Stimulated activated naive B cell treated with anti-CD40 and anti-IgM and Interleukin-4, amounts not matched to agents 10 μg/mL and 1 μg/mL and 100 μg/mL, for 72 hours (primary cell): ENCODE data around the gene COMT.
"Not testable (repeated sequence)": the region's sequence is repeated elsewhere in the genome, so short reads cannot be mapped to it uniquely, and the experiment has no call there.

Experiments used
- ATAC-seq, 2 donors: fragments of 150-1000 bp; cut with Tn5 transposase; replicated peaks; 2 replicates each; pipeline ENCODE4 v1.10.0; 2021; ENCODE audit warnings: moderate library complexity in 1 of 2
- DNase-seq: peaks from one replicate; pipeline ENCODE4 v3.0.0; 2021
- H3K27ac Mint-ChIP-seq: one replicate; pipeline ENCODE4 v1.8.0; 2022; ENCODE audit warnings: mild to moderate bottlenecking, mixed read lengths
- H3K27me3 Mint-ChIP-seq, 2 donors: one replicate each; pipeline ENCODE4 v1.8.0; 2022; ENCODE audit warnings: mixed read lengths in 2 of 2
- H3K36me3 Mint-ChIP-seq, 2 donors: one replicate each; pipeline ENCODE4 v1.8.0; 2022; ENCODE audit warnings: mixed read lengths in 2 of 2, mild to moderate bottlenecking in 1 of 2
- H3K4me1 Mint-ChIP-seq, 2 donors: one replicate each; pipeline ENCODE4 v1.8.0; 2022; ENCODE audit warnings: mixed read lengths in 2 of 2, mild to moderate bottlenecking in 1 of 2
- H3K4me3 Mint-ChIP-seq, 2 donors: one replicate each; pipeline ENCODE4 v1.8.0; 2022; ENCODE audit warnings: mild to moderate bottlenecking in 2 of 2, mixed read lengths in 2 of 2, moderate library complexity in 1 of 2
- H3K9me3 Mint-ChIP-seq, 2 donors: one replicate each; pipeline ENCODE4 v1.8.0; 2022; ENCODE audit warnings: mixed read lengths in 2 of 2, mild to moderate bottlenecking in 1 of 2

Gene COMT

DNA sequence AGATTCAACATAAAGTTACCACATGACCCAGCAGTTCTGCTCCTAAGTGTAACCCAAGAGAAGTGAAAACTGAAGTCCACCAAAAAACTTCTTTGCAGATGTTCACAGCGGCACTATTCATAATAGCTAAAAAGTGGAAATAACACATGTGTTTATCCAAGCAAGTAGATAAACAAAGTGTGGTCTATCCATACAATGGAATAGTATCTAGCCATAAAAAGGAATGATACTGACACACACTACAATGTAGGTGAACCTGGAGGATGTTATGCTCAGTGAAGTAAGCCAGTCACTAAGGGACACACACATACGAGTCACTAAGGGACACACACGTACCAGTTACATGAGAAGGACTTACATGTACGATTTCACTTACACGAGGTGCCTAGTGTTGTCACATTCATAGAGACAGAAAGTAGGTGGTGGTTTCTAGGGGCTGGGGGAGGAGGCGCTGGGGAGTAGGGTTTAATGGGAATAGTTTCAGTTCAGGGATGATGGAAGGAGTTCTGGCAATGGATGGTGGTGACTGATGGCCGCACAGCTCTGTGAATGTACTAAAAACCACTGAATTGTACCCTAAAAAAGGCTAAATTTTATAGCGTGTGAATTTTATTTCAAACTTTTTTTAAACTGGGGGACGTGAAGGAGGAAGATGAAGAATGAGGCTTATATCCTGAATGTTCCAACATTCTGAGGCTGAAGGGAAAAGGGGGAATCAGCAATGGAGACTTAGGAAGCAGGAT, 27.2 kb upstream of the COMT start:
- H3K27ac Mint-ChIP-seq = no peak overlapping the region
- peaks cover 3 to 4% of the 10 kb centered on the region in 2 donors for H3K9me3 Mint-ChIP-seq
- peaks cover 39 to 53% of the 10 kb centered on the region in 2 donors for H3K36me3 Mint-ChIP-seq
- no peaks in the 10 kb centered on the region for H3K27me3 Mint-ChIP-seq
- peaks cover 6 to 8% of the 10 kb centered on the region in 2 donors for H3K4me1 Mint-ChIP-seq
- H3K4me3 Mint-ChIP-seq = no peak overlapping the region
- ATAC-seq (no peak), DNase-seq (no peak)

DNA sequence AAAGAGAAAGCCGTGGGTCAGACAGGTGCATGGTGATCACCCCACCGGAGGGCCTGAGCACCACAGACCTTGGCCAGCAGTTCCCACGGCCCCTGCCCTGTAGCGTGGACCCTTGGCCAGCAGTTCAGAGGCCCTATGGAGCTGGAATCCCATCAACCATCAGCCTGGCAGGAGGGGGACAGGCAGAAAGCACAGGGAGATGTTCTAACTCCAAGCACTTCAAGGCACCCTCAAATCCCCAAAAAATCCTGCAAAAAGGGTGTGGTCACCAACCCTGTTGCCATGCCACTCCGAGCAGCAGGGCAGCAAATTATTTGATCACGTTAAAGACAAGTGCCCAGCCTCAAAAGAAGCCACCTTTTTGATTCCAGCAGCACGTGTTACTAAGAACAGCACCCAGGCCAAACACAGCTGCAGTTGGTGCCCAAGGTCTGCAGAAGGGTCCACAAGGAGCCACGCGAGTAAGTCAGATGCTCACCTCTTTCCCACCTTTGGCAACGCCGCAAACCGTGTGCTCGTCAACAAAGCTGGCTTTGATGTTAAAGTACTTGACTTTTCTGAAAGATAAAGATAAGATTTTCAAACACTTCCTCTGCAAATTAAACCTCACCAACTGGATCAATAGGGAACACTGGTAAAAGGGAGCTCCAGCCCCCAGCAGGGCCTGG, 26.2 kb upstream of the COMT start:
- ATAC-seq = no peak
- DNase-seq = no peak
- Mint-ChIP-seq H3K4me3 (no peak overlapping the region), H3K27me3 (no peaks in the 10 kb centered on the region), H3K9me3 (peaks cover 3 to 4% of the 10 kb centered on the region in 2 donors), H3K27ac (no peak overlapping the region), H3K36me3 (peaks cover 37 to 47% of the 10 kb centered on the region in 2 donors), H3K4me1 (no peaks in the 10 kb centered on the region)

- no peak for ATAC-seq
- Mint-ChIP-seq H3K4me1 (no peaks in the 10 kb centered on the region), H3K36me3 (peaks cover 37 to 47% of the 10 kb centered on the region in 2 donors), H3K27ac (no peak overlapping the region), H3K27me3 (no peaks in the 10 kb centered on the region), H3K9me3 (peaks cover 3 to 4% of the 10 kb centered on the region in 2 donors), H3K4me3 (no peak overlapping the region)
- DNase-seq = no peak
Observed at GRCh38 chr22:19916006-19916405, 25.6 kb upstream of the COMT start.

GRCh38 chr22:19916941-19917340, 24.6 kb upstream of the COMT start:
- no peak for ATAC-seq
- DNase-seq = no peak
- Mint-ChIP-seq H3K9me3 (peaks cover 3 to 4% of the 10 kb centered on the region in 2 donors), H3K4me1 (no peaks in the 10 kb centered on the region), H3K27me3 (no peaks in the 10 kb centered on the region), H3K36me3 (peaks cover 38 to 40% of the 10 kb centered on the region in 2 donors), H3K4me3 (no peak overlapping the region), H3K27ac (no peak overlapping the region)

DNA sequence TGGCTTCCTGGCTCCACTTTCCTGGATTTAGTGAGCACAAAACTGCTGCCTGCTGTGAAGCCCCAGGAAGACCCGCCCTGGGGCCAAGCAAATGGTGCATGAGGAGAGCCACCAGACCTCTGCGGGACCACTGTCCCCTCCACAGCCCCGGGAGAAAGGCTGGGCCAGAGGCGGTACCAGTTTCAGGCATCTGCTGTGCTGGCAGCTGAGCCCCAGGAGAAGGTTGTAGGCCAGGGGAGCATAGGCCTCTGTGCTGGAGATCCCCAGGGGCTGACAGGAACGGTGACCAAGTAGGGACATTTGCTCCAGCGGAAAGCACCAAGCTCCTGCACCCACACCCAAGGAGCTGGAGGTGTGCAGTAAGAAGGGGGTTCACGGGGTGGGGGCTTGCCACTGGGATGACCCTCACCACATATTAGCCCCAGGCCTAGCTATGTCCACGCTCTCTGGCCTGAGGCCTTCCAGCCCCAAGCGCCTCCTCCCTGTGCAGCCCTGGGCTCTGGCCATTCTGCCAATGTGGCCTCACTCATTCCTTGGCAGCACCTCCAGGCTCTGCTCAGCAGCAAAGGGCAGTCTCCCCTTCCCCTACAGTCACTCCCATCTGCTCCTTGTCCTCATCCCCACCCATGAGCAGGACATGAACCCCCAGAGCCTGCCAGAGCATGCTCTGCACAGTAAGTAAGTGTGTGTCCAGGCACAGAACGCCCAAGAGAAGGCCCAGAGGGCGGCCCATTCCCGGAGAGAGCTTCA, 24.0 kb upstream of the COMT start:
- DNase-seq (no peak), ATAC-seq (no peak)
- Mint-ChIP-seq H3K36me3 (peaks cover 38 to 39% of the 10 kb centered on the region in 2 donors), H3K27me3 (no peaks in the 10 kb centered on the region), H3K4me3 (no peak overlapping the region), H3K27ac (no peak overlapping the region), H3K4me1 (no peaks in the 10 kb centered on the region), H3K9me3 (peaks cover 3 to 4% of the 10 kb centered on the region in 2 donors)

- no peak for DNase-seq
- Mint-ChIP-seq H3K27ac (no peak overlapping the region), H3K27me3 (no peaks in the 10 kb centered on the region)
Observed at GRCh38 chr22:19918332-19919106, 23.1 kb upstream of the COMT start.

DNA sequence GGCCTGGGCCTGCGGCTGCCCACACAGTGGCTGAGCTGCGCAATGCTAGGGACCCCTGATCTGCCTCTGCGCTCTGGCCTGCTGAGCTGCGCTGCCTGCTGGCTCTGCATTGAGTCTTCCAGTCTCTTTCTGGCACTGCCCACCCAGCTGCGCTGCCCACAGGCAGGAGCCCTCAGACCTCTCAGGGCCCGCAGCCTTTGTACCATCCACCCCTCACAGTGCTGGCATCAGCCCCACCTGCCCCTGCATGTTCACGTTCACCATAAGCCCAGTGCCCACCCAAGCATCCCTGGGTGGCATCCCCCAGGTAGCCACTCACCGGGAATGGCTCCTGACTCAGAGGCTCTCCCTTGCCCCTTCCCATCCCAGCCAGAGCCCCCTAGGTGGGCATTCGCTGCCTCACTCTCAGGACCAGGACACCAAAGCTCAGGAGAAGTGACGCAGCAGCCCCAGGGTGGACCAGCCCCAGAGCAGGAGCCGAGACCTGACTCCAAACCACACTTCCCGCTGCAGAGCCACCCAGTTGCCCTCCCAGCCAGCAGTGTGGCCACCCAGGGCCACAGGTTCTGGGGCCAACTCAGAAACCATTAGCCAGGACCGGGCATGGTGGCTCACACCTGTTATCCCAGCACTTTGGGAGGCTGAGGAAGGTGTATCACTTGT, 21.7 kb upstream of the COMT start:
- no peaks in the 10 kb centered on the region for H3K9me3 Mint-ChIP-seq
- H3K36me3 Mint-ChIP-seq = peaks cover 29 to 31% of the 10 kb centered on the region in 2 donors
- no peak overlapping the region for H3K27ac Mint-ChIP-seq
- ATAC-seq = no peak
- DNase-seq = no peak
- H3K27me3 Mint-ChIP-seq = no peaks in the 10 kb centered on the region
- no peak overlapping the region for H3K4me3 Mint-ChIP-seq
- peaks cover 0 to 6% of the 10 kb centered on the region in 2 donors for H3K4me1 Mint-ChIP-seq

More at GRCh38 chr22:19918332-19919106, 23.1 kb upstream of the COMT start:
- Mint-ChIP-seq H3K4me1 (no peaks in the 10 kb centered on the region), H3K36me3 (peaks cover 37 to 38% of the 10 kb centered on the region in 2 donors), H3K9me3 (peaks cover 3 to 4% of the 10 kb centered on the region in 2 donors), H3K4me3 (no peak overlapping the region)
- no peak for ATAC-seq

- Mint-ChIP-seq H3K4me1 (peaks cover 0 to 6% of the 10 kb centered on the region in 2 donors), H3K9me3 (no peaks in the 10 kb centered on the region), H3K27me3 (no peaks in the 10 kb centered on the region), H3K4me3 (no peak overlapping the region), H3K27ac (no peak overlapping the region), H3K36me3 (peaks cover 22 to 23% of the 10 kb centered on the region in 2 donors)
- no peak for ATAC-seq
- DNase-seq = no peak
Observed at GRCh38 chr22:19921544-19922081, 20.0 kb upstream of the COMT start.

GRCh38 chr22:19923914-19924513, 17.6 kb upstream of the COMT start:
- H3K36me3 Mint-ChIP-seq = peaks cover 15 to 18% of the 10 kb centered on the region in 2 donors
- no peak overlapping the region for H3K27ac Mint-ChIP-seq
- H3K9me3 Mint-ChIP-seq = no peaks in the 10 kb centered on the region
- peaks cover 2 to 6% of the 10 kb centered on the region in 2 donors for H3K4me1 Mint-ChIP-seq
- no peak for ATAC-seq
- H3K27me3 Mint-ChIP-seq = no peaks in the 10 kb centered on the region
- DNase-seq = no peak
- H3K4me3 Mint-ChIP-seq = no peak overlapping the region

DNA sequence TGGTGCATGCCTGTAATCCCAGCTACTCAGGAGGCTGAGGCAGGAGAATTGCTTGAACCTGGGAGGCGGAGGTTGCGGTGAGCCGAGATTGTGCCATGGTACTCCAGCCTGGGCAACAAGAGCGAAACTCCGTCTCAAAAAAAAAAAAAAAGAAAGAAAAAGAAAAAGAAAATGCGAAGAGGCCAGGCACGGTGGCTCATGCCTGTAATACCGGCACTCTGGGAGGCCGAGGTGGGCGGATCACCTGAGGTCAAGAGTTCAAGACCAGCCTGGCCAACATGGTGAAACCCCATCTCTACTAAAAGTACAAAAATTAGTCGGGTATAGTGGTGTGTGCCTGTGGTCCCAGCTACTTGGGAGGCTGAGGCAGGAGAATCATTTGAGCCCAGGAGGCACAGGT, 15.5 kb upstream of the COMT start:
- not testable (repeated sequence) for H3K4me1 Mint-ChIP-seq, H3K4me3 Mint-ChIP-seq, H3K9me3 Mint-ChIP-seq, DNase-seq, H3K27ac Mint-ChIP-seq, ATAC-seq, H3K27me3 Mint-ChIP-seq
- H3K36me3 Mint-ChIP-seq = peaks cover 15 to 24% of the 10 kb centered on the region in 2 donors

GRCh38 chr22:19927696-19928095, 13.9 kb upstream of the COMT start:
- peaks cover 6% of the 10 kb centered on the region in 2 donors for H3K4me1 Mint-ChIP-seq
- H3K36me3 Mint-ChIP-seq = peaks cover 12 to 24% of the 10 kb centered on the region in 2 donors
- ATAC-seq = no peak
- no peak overlapping the region for H3K4me3 Mint-ChIP-seq
- DNase-seq = no peak
- H3K27me3 Mint-ChIP-seq = no peaks in the 10 kb centered on the region
- H3K27ac Mint-ChIP-seq = no peak overlapping the region
- H3K9me3 Mint-ChIP-seq = no peaks in the 10 kb centered on the region

DNA sequence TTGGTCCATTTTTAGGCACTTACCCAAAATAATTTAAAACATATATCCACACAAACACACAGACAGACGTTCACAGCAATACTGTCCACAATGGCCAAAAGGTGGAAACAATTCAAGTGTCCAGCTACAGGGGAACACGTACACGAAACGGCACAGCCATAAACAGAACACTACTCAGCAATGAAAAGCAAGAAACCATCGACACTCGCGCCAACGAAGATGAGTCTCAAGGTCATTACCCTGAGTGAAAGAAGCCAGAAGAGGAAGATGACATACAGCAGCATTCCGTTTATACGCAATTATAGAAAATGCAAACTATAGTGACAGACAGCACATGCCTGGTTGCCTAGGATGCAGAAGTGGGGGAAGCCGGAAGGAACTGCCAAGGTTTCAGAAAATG, 13.4 kb upstream of the COMT start:
- DNase-seq (no peak), ATAC-seq (no peak)
- peaks cover 6 to 7% of the 10 kb centered on the region in 2 donors for H3K4me1 Mint-ChIP-seq
- no peaks in the 10 kb centered on the region for H3K9me3 Mint-ChIP-seq
- no peaks in the 10 kb centered on the region for H3K27me3 Mint-ChIP-seq
- H3K27ac Mint-ChIP-seq = no peak overlapping the region
- H3K4me3 Mint-ChIP-seq = no peak overlapping the region
- peaks cover 8 to 22% of the 10 kb centered on the region in 2 donors for H3K36me3 Mint-ChIP-seq
